ENCODE measurements around the gene SLC17A8.
"Not testable (repeated sequence)": the region's sequence is repeated elsewhere in the genome, so short reads cannot be mapped to it uniquely, and the experiment has no call there.

SLC17A8 gene

DNA sequence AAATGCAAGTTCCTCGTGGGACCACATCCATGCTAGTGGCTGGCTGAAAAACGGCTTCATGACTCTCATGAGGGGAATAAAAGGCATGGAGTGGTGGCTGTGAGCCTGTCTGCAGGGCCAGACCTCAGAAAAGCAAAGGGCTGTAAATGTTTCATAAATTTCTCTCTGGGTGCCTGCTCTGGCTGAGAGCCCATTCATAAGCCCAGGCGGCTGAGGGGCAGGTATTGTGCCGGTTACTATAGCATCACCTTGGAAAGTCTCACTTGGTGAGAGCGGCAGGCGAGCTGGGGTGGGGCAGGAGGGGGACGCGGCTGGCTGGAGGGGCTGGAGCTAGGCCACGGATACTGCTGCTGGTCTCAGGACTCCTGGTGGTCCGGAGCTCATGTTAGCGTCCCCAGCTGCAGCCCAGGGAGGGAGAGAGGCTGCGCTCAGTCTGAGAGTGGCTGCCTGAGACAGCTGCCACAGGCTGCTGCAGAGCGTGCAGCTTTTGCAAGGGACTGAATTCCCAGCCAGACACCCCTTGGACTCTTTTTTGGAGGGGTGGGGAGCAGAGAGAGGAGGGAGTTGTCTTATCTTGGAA is at the start of gene SLC17A8:
SLC17A8 (plus strand) TSS at position 431 of the 580 bp plus-strand sequence. CDS start 318 bp downstream, outside the sequence.
- no peak for DNase-seq (ENCODE audit: low spot score)
- TF ChIP-seq, protein P1, sequence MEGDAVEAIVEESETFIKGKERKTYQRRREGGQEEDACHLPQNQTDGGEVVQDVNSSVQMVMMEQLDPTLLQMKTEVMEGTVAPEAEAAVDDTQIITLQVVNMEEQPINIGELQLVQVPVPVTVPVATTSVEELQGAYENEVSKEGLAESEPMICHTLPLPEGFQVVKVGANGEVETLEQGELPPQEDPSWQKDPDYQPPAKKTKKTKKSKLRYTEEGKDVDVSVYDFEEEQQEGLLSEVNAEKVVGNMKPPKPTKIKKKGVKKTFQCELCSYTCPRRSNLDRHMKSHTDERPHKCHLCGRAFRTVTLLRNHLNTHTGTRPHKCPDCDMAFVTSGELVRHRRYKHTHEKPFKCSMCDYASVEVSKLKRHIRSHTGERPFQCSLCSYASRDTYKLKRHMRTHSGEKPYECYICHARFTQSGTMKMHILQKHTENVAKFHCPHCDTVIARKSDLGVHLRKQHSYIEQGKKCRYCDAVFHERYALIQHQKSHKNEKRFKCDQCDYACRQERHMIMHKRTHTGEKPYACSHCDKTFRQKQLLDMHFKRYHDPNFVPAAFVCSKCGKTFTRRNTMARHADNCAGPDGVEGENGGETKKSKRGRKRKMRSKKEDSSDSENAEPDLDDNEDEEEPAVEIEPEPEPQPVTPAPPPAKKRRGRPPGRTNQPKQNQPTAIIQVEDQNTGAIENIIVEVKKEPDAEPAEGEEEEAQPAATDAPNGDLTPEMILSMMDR (IDR thresholded peaks at IDR 0.05; ENCODE audit: extremely low read depth, missing control alignments) = no peak

DNA sequence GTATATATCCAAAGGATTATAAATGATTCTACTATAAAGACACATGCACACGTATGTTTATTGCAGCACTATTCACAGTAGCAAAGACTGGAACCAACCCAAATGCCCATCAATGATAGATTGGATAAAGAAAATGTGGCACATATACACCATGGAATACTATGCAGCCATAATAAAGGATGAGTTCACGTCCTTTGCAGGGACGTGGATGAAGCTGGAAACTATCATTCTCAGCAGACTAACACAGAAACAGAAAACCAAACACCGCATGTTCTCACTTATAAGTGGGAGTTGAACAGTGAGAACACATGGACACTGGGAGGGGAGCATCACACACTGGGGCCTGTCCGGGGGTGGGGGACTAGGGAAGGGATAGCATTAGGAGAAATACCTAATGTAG is 48.7 kb upstream of the SLC17A8 start:
- DNase-seq (ENCODE audit: low spot score) = not testable (repeated sequence)

DNA sequence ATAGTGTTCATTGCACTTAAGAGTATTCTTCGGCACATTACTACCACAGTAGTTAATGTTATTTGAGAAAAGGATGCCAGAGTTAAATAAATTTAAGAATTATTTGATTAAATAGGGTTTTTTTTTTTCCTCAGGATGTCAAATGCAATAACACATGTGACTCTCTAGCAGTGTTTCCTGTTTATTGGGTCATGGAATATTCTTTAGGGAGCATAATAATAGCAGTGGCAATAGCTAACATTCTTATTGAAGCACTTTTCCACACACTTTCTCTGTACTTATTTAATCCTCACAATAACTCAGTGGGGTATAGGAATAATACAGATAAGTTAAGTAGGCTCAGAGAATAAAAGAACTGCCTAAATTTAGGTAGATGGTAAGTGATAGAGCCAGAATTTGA is 45.6 kb upstream of the SLC17A8 start:
- TF ChIP-seq, protein P1 (IDR thresholded peaks at IDR 0.05; ENCODE audit: extremely low read depth, missing control alignments) = no peak
- no peak for DNase-seq (ENCODE audit: low spot score)

DNA sequence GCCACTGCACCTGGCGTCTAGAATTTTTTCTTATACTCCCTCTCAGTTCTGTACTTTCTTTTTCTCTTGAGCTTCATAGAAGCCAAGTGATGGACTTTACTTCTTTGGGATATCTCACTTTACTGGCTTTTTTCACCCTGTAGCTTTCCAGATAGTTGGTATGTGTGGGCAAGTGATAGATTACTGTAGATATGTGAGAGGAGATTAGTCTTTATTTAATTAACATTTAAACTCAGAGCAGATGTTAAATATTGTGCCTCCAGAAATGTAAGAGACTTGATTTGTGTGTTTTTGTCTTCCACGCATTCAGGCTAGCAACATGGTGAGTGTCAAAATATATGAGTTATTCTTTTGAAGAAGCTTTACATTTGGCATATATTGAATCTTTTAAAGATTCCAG is 39.5 kb upstream of the SLC17A8 start:
- TF ChIP-seq, protein P1 (IDR thresholded peaks at IDR 0.05; ENCODE audit: extremely low read depth, missing control alignments) = no peak
- DNase-seq (ENCODE audit: low spot score) = no peak

DNA sequence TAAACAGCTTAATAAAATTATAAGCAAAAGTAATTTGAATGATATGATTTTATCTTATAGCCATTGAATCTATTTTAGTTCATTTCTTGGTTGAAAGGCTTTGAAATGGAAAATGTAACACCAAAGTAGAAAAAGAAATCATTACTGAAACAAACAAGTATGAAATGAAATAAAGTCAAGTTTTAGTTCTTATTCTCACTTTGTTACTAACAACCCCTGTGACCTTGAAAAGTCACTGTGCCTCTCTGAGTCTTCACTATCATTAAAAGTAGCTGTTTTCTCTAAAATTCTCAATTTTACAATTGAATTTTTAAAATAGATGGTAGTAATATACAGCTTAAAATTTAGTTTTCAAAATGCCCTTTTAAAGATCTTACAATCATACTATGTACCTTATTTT is 32.4 kb upstream of the SLC17A8 start:
- TF ChIP-seq, protein P1 (IDR thresholded peaks at IDR 0.05; ENCODE audit: extremely low read depth, missing control alignments) = no peak
- no peak for DNase-seq (ENCODE audit: low spot score)

DNA sequence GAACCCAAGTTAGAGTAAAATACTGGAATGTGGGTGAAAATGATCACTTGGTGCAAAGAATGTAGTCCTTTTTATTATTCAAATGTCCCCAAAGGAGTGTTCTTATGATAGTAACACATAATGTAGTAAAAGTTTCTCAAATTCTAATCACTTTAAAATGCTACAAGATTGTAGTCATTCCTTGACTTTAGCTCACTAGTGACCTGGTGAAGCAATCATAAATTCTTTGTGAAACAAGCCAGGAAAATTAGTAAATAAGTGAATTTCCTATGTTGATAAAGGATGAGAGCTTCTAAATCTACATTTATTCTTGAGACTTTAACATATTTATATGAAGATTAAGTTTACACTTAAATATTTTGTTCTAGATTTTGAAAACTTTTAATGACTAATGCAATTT is 30.7 kb upstream of the SLC17A8 start:
- TF ChIP-seq, protein P1 (IDR thresholded peaks at IDR 0.05; ENCODE audit: extremely low read depth, missing control alignments) = no peak
- DNase-seq (ENCODE audit: low spot score) = no peak

DNA sequence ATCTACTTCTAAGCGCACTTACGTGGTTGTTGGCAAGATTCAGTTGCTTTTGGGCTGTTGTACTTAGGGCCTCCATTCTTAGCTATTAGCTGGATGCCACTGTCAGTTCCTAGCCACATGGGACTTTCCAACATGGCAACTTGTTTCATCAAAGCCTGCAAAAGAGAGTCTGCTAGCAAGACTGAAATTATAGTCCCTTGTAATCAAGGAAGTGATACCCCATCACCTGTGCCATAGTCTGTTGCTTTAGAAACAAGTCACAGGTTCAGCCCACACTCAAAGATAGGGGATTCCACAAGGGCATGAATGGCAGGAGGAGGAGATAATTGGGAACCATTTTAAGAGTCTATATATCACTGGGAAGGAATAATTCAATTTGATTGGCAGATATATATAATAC is 27.1 kb upstream of the SLC17A8 start:
- peak; percentile 22 for DNase-seq (ENCODE audit: low spot score)
- TF ChIP-seq, protein P1 (IDR thresholded peaks at IDR 0.05; ENCODE audit: extremely low read depth, missing control alignments) = no peak

DNA sequence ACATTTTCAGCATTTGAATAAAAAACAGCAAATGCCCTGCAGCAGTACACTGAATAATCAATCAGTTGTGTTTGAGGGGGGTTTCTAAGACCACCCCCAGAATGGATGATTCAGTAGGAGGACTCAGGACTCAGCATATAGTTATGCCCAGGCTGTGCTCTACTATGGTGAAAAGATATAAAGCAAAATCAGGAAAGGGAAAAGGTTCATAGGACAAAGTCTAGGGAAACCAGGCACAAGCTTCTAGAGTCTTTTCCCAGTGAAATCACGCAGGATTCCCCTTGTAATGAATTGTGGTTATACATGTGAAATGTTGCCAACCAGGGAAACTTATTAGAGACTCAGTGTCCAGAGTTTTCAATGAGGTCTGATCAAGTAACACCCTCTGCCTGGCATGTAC is 25.0 kb upstream of the SLC17A8 start:
- no peak for DNase-seq (ENCODE audit: low spot score)
- TF ChIP-seq, protein P1 (IDR thresholded peaks at IDR 0.05; ENCODE audit: extremely low read depth, missing control alignments) = no peak

All from GM20000 (cell line).